WERI-Rb-1 (cell line): ENCODE measurements around the gene CBFA2T3.

ENCODE experiments used
- DNase-seq: peaks from one replicate; pipeline ENCODE4 v3.0.0-alpha.2; 2020
- H3K27ac ChIP-seq: fragments of 250-450 bp; sonication (Bioruptor Pico); 2 replicates; pipeline ENCODE4 v1.5.1; 2020; ENCODE audit warnings: mild to moderate bottlenecking, moderate library complexity
- H3K27me3 ChIP-seq: fragments of 250-450 bp; sonication (Bioruptor Pico); 2 replicates; pipeline ENCODE4 v1.5.1; 2021; ENCODE audit warnings: mild to moderate bottlenecking, low read depth, moderate library complexity; ENCODE audit not compliant: insufficient read depth, severe bottlenecking
- H3K36me3 ChIP-seq: fragments of 250-450 bp; sonication (Bioruptor Pico); 2 replicates; pipeline ENCODE4 v1.5.1; 2020; ENCODE audit warnings: mild to moderate bottlenecking, moderate library complexity
- H3K4me3 ChIP-seq: 2 replicates; pipeline ENCODE4 v1.5.1; 2011; ENCODE audit warnings: low read depth, mild to moderate bottlenecking, control low read depth, low read length
- H3K9me3 ChIP-seq: fragments of 250-450 bp; sonication (Bioruptor Pico); 2 replicates; pipeline ENCODE4 v1.5.1; 2021; ENCODE audit warnings: mild to moderate bottlenecking, moderate library complexity; ENCODE audit not compliant: severe bottlenecking
- CTCF ChIP-seq: IDR thresholded peaks from 2 replicates; pipeline ENCODE4 v1.5.1; 2011; ENCODE audit warnings: low read depth, mild to moderate bottlenecking, control low read depth, inconsistent platforms, low read length

CBFA2T3 gene

GRCh38 chr16:88931373-88931900 lies 45.6 kb downstream of the CBFA2T3 start:
- Histone ChIP-seq H3K27me3 (no peaks in the 10 kb centered on the region), H3K27ac (no peak overlapping the region), H3K9me3 (no peaks in the 10 kb centered on the region), H3K4me3 (no peak overlapping the region), H3K36me3 (no peaks in the 10 kb centered on the region)
- no peak for TF ChIP-seq CTCF
- no peak for DNase-seq

- no peak for TF ChIP-seq CTCF
These were observed 46.3 kb downstream of the CBFA2T3 start for GRCh38 chr16:88930716-88931115.

GRCh38 chr16:88929091-88929445 lies 47.9 kb downstream of the CBFA2T3 start:
- Histone ChIP-seq H3K27ac (no peak overlapping the region), H3K9me3 (no peaks in the 10 kb centered on the region), H3K27me3 (no peaks in the 10 kb centered on the region), H3K4me3 (no peak overlapping the region), H3K36me3 (no peaks in the 10 kb centered on the region)
- no peak for TF ChIP-seq CTCF
- no peak for DNase-seq

More at GRCh38 chr16:88930716-88931115, 46.3 kb downstream of the CBFA2T3 start:
- Histone ChIP-seq H3K27me3 (no peaks in the 10 kb centered on the region), H3K36me3 (no peaks in the 10 kb centered on the region), H3K4me3 (no peak overlapping the region), H3K9me3 (no peaks in the 10 kb centered on the region), H3K27ac (no peak overlapping the region)
- DNase-seq = no peak

- no peaks in the 10 kb centered on the region for H3K9me3 ChIP-seq
- H3K36me3 ChIP-seq = no peaks in the 10 kb centered on the region
- no peaks in the 10 kb centered on the region for H3K27me3 ChIP-seq
- DNase-seq = no peak
- H3K27ac ChIP-seq = no peak overlapping the region
- no peak for TF ChIP-seq CTCF
- no peak overlapping the region for H3K4me3 ChIP-seq
These were observed 48.5 kb downstream of the CBFA2T3 start for GRCh38 chr16:88928405-88929090.

GRCh38 chr16:88927661-88928060 lies 49.3 kb downstream of the CBFA2T3 start:
- Histone ChIP-seq H3K27ac (no peak overlapping the region), H3K4me3 (no peak overlapping the region), H3K9me3 (no peaks in the 10 kb centered on the region), H3K36me3 (no peaks in the 10 kb centered on the region), H3K27me3 (no peaks in the 10 kb centered on the region)
- TF ChIP-seq CTCF = no peak
- DNase-seq = no peak

- no peak for TF ChIP-seq CTCF
- no peak overlapping the region for H3K27ac ChIP-seq
- no peak for DNase-seq
These were observed 50.0 kb downstream of the CBFA2T3 start for GRCh38 chr16:88927010-88927409.

More at GRCh38 chr16:88927010-88927409, 50.0 kb downstream of the CBFA2T3 start:
- Histone ChIP-seq H3K9me3 (no peaks in the 10 kb centered on the region), H3K27me3 (no peaks in the 10 kb centered on the region), H3K4me3 (no peak overlapping the region), H3K36me3 (no peaks in the 10 kb centered on the region)
